ENCODE data around the gene RREB1. TPM values are rescaled to one million over a fixed set of nuclear protein-coding genes. Genes with fewer than 3 reads are reported as not detected.

The RREB1 gene
- polyA plus RNA-seq, 1 donor (not counting 4 experiments of a cell fraction or from before 2014, with no cell fraction given), result 6.1 TPM

DNA sequence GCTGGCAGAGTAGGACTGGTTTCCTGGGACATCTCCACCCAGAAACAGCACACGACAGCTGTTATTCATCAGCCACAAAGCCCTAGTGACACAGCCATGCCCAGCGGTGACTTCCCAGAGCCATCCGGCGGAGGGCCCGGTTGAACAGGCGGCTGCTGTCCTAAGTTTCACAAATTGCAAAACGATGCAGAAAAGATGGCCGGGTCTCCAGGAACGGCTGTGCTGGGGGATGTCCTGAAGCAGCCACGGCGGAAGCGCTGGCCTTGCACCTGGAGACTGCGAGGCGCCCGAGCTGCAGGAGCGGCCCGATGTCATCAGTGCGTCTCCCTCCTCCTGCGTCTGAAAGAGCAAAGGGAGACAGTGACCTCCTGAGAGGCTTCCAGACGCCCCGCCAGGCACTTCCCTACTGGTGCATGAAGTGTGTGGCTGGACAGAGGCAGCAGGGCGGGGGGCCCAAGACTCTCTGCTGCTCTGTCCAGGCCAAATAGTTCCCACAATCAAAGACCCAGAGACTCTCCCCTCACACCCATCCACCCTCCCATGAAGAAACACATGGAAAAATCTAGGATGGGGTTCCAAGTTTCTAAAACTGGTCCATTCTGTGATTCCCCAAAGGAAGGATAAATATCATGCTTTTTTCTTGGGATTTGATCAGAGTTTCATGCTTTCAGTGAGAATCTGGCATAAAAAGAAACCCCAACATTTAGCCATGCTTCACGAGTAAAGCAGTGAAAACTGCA, 161.2 kb downstream of the RREB1 start:
- dilution Hi-C loops (cut with MboI; ENCODE audit: extremely low pct_ligation_motif_present, low sequenced_read_pairs), result no loop called here
- H3K9ac ChIP-seq (ENCODE audit: control insufficient read depth, extremely low read depth, insufficient read depth, low read length), result no peak overlapping the region
- no peak for TF ChIP-seq EZH2 (IDR thresholded peaks at IDR 0.05; ENCODE audit: low read length)
- TF ChIP-seq, protein P1, sequence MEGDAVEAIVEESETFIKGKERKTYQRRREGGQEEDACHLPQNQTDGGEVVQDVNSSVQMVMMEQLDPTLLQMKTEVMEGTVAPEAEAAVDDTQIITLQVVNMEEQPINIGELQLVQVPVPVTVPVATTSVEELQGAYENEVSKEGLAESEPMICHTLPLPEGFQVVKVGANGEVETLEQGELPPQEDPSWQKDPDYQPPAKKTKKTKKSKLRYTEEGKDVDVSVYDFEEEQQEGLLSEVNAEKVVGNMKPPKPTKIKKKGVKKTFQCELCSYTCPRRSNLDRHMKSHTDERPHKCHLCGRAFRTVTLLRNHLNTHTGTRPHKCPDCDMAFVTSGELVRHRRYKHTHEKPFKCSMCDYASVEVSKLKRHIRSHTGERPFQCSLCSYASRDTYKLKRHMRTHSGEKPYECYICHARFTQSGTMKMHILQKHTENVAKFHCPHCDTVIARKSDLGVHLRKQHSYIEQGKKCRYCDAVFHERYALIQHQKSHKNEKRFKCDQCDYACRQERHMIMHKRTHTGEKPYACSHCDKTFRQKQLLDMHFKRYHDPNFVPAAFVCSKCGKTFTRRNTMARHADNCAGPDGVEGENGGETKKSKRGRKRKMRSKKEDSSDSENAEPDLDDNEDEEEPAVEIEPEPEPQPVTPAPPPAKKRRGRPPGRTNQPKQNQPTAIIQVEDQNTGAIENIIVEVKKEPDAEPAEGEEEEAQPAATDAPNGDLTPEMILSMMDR (optimal IDR thresholded peaks at IDR 0.05 in 1 of 3, IDR thresholded peaks at IDR 0.05 in 1 of 3, conservative IDR thresholded peaks at IDR 0.05 in 1 of 3; ENCODE audit: extremely low read depth in 1 of 3, insufficient read depth in 2 of 3, low read length in 3 of 3), result no peak
- no peak overlapping the region for H2AFZ ChIP-seq (ENCODE audit: control insufficient read depth, low read length)
- FAIRE-seq (no peak), DNase-seq (ENCODE audit: low read depth, low spot score) (no peak)
- H3K79me2 ChIP-seq (ENCODE audit: control insufficient read depth, insufficient read depth, low read length), result no peaks in the 10 kb centered on the region
- H4K20me1 ChIP-seq (ENCODE audit: control insufficient read depth, extremely low read depth, insufficient read depth, low read length), result no peaks in the 10 kb centered on the region
- H3K9me1 ChIP-seq (ENCODE audit: control insufficient read depth, extremely low read depth, insufficient read depth, low read length), result no peaks in the 10 kb centered on the region
- H3K4me2 ChIP-seq (ENCODE audit: control insufficient read depth, extremely low read depth, insufficient read depth, low read depth, low read length), result no peak overlapping the region
- H3K4me3 ChIP-seq (ENCODE audit: control insufficient read depth in 2 of 3, extremely low read depth in 1 of 3, insufficient read depth in 2 of 3, low read depth in 1 of 3, low read length in 3 of 3), result no peak overlapping the region
- H3K9me3 ChIP-seq (ENCODE audit: control insufficient read depth, low read depth, low read length), result peaks cover 2% of the 10 kb centered on the region
- H3K4me1 ChIP-seq (ENCODE audit: control insufficient read depth, extremely low read depth, insufficient read depth, low read length), result peaks cover 17% of the 10 kb centered on the region
- H3K27ac ChIP-seq (ENCODE audit: control insufficient read depth, insufficient read depth, low read length), result no peak overlapping the region
- no peaks in the 10 kb centered on the region for H3K36me3 ChIP-seq (ENCODE audit: control insufficient read depth in 2 of 2, extremely low read depth in 1 of 2, insufficient read depth in 2 of 2, low read length in 2 of 2)
- H3K27me3 ChIP-seq (ENCODE audit: control insufficient read depth, extremely low read depth, insufficient read depth, low read length), result no peaks in the 10 kb centered on the region

DNA sequence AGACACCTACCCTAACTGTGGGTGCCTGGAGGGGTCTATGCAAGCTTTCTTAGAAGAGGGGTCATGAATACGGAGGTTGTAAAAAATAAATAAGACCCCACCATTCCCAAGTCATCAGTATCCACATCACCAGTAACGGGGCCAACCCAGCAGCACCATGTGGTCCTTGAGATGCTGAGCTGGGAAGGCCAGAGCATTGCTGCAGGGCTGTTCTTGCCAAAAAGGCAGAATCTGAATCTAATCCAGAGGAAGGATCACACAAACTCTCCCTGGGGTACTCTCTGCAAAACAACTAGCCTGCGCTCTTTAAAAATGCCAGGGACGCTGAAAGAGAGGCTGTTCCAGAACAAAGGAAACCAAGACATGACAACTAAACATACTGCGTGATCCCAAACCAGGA, 162.1 kb downstream of the RREB1 start:
- no peak overlapping the region for H3K4me3 ChIP-seq (ENCODE audit: control insufficient read depth in 2 of 3, extremely low read depth in 1 of 3, insufficient read depth in 2 of 3, low read depth in 1 of 3, low read length in 3 of 3)
- DNase-seq (ENCODE audit: low read depth, low spot score) (no peak), FAIRE-seq (no peak)
- H3K9me1 ChIP-seq (ENCODE audit: control insufficient read depth, extremely low read depth, insufficient read depth, low read length), result no peaks in the 10 kb centered on the region
- no peak overlapping the region for H3K27ac ChIP-seq (ENCODE audit: control insufficient read depth, insufficient read depth, low read length)
- dilution Hi-C loops (cut with MboI; ENCODE audit: extremely low pct_ligation_motif_present, low sequenced_read_pairs), result no loop called here
- no peak overlapping the region for H2AFZ ChIP-seq (ENCODE audit: control insufficient read depth, low read length)
- no peaks in the 10 kb centered on the region for H4K20me1 ChIP-seq (ENCODE audit: control insufficient read depth, extremely low read depth, insufficient read depth, low read length)
- no peaks in the 10 kb centered on the region for H3K36me3 ChIP-seq (ENCODE audit: control insufficient read depth in 2 of 2, extremely low read depth in 1 of 2, insufficient read depth in 2 of 2, low read length in 2 of 2)
- no peaks in the 10 kb centered on the region for H3K79me2 ChIP-seq (ENCODE audit: control insufficient read depth, insufficient read depth, low read length)
- H3K27me3 ChIP-seq (ENCODE audit: control insufficient read depth, extremely low read depth, insufficient read depth, low read length), result no peaks in the 10 kb centered on the region
- peaks cover 2% of the 10 kb centered on the region for H3K9me3 ChIP-seq (ENCODE audit: control insufficient read depth, low read depth, low read length)
- no peak overlapping the region for H3K9ac ChIP-seq (ENCODE audit: control insufficient read depth, extremely low read depth, insufficient read depth, low read length)
- H3K4me2 ChIP-seq (ENCODE audit: control insufficient read depth, extremely low read depth, insufficient read depth, low read depth, low read length), result no peak overlapping the region
- TF ChIP-seq, protein P1 (optimal IDR thresholded peaks at IDR 0.05 in 1 of 3, IDR thresholded peaks at IDR 0.05 in 1 of 3, conservative IDR thresholded peaks at IDR 0.05 in 1 of 3; ENCODE audit: extremely low read depth in 1 of 3, insufficient read depth in 2 of 3, low read length in 3 of 3), result no peak
- TF ChIP-seq EZH2 (IDR thresholded peaks at IDR 0.05; ENCODE audit: low read length), result no peak
- peaks cover 19% of the 10 kb centered on the region for H3K4me1 ChIP-seq (ENCODE audit: control insufficient read depth, extremely low read depth, insufficient read depth, low read length)

All from keratinocyte (primary cell).